Tibial artery (tissue), 4 donors: ENCODE data around the gene MCHR1.

Source experiments
- DNase-seq, 2 donors: peaks; one replicate each; pipeline ENCODE4 v3.0.0-alpha.2; 2019
- H3K27ac ChIP-seq, 2 donors: fragments of 200-600 bp; sonication (generic) in 1 of 2; 1 replicate in 1 of 2; 2 replicates in 1 of 2; pipeline ENCODE4 v1.5.1; 2018 to 2019; ENCODE audit warnings: mild to moderate bottlenecking in 1 of 2
- H3K27me3 ChIP-seq, 2 donors: fragments of 200-600 bp; sonication (generic) in 1 of 2; one replicate each; pipeline versions ENCODE4 v1.5.1 to v1.6.0; 2016 to 2019
- H3K36me3 ChIP-seq, 3 donors: fragments of 200-600 bp; sonication (generic) in 2 of 3; one replicate each; pipeline ENCODE4 v1.5.1; 2016 to 2019; ENCODE audit warnings: mild to moderate bottlenecking in 2 of 3
- H3K4me1 ChIP-seq, 4 donors: fragments of 200-600 bp; sonication (generic) in 2 of 4; 1 replicate in 3 of 4; 2 replicates in 1 of 4; pipeline ENCODE4 v1.5.1; 2016 to 2019
- H3K4me3 ChIP-seq, 2 donors: fragments of 200-600 bp; sonication (generic) in 1 of 2; 1 replicate in 1 of 2; 2 replicates in 1 of 2; pipeline ENCODE4 v1.5.1; 2018 to 2019; ENCODE audit warnings: mild to moderate bottlenecking in 2 of 2
- H3K9me3 ChIP-seq, 3 donors: fragments of 200-600 bp; sonication (generic) in 1 of 3; one replicate each; pipeline ENCODE4 v1.5.1; 2016 to 2019
- CTCF ChIP-seq, 2 experiments: fragments of 200-600 bp in 1 of 2; fragments of 450-650 bp in 1 of 2; IDR thresholded peaks; one replicate each; pipeline ENCODE4 v1.5.1; 2017 to 2019; ENCODE audit warnings: antibody characterized with exemption in 2 of 2, mild to moderate bottlenecking in 1 of 2, moderate library complexity in 1 of 2
- intact Hi-C: fragments of 100-400 bp; cut with DNase I; formaldehyde crosslinking; loops from one replicate; pipeline ENCODE4 v1.15.0; 2023; ENCODE audit warnings: low total_unique reads

Gene MCHR1

GRCh38 chr22:40638261-40638660 is 41.0 kb upstream of the MCHR1 start:
- intact Hi-C loops, result loop anchor here (10.0 kb wide), 2 partner anchors 113 to 593 kb away; no protein-coding TSS in a partner anchor

GRCh38 chr22:40641269-40641668 is 38.0 kb upstream of the MCHR1 start:
- Histone ChIP-seq H3K4me1 (peaks cover 0 to 16% (median 10%) of the 10 kb centered on the region in 4 donors), H3K27me3 (no peaks in the 10 kb centered on the region), H3K27ac (no peak overlapping the region), H3K9me3 (no peaks in the 10 kb centered on the region), H3K4me3 (no peak overlapping the region), H3K36me3 (no peaks in the 10 kb centered on the region)
- intact Hi-C loops, result no loop called here
- no peak for TF ChIP-seq CTCF (IDR thresholded peaks at IDR 0.05)
- peak in 1 of 2 donors; percentile 45 for DNase-seq

More at GRCh38 chr22:40638261-40638660, 41.0 kb upstream of the MCHR1 start:
- H3K27ac ChIP-seq, result no peak overlapping the region
- TF ChIP-seq CTCF (IDR thresholded peaks at IDR 0.05), result no peak
- DNase-seq, result peak in 1 of 2 donors; percentile 67
- peaks cover 0 to 23% (median 12%) of the 10 kb centered on the region in 4 donors for H3K4me1 ChIP-seq
- no peaks in the 10 kb centered on the region for H3K27me3 ChIP-seq
- no peaks in the 10 kb centered on the region for H3K9me3 ChIP-seq
- H3K4me3 ChIP-seq, result peak overlapping the region in 1 of 2 donors; percentile 83
- H3K36me3 ChIP-seq, result no peaks in the 10 kb centered on the region

- intact Hi-C loops, result no loop called here
- no peak for DNase-seq
- Histone ChIP-seq H3K9me3 (no peaks in the 10 kb centered on the region), H3K27ac (no peak overlapping the region), H3K27me3 (no peaks in the 10 kb centered on the region), H3K4me3 (no peak overlapping the region), H3K4me1 (peaks cover 0 to 16% (median 12%) of the 10 kb centered on the region in 4 donors), H3K36me3 (no peaks in the 10 kb centered on the region)
- TF ChIP-seq CTCF (IDR thresholded peaks at IDR 0.05), result no peak
Measured at GRCh38 chr22:40642316-40642715, 37.0 kb upstream of the MCHR1 start.

- H3K27me3 ChIP-seq, result no peaks in the 10 kb centered on the region
- intact Hi-C loops, result loop anchor here (2.0 kb wide), 1 partner anchor 209 kb away; no protein-coding TSS in a partner anchor
- H3K9me3 ChIP-seq, result no peaks in the 10 kb centered on the region
- H3K4me1 ChIP-seq, result peaks cover 0 to 7% (median 4%) of the 10 kb centered on the region in 4 donors
- no peaks in the 10 kb centered on the region for H3K36me3 ChIP-seq
- H3K27ac ChIP-seq, result peak overlapping the region; percentile 66 to 68
- no peak overlapping the region for H3K4me3 ChIP-seq
- DNase-seq, result peak in 1 of 2 donors; percentile 7
- no peak for TF ChIP-seq CTCF (IDR thresholded peaks at IDR 0.05)
Measured at GRCh38 chr22:40645579-40646197, 33.6 kb upstream of the MCHR1 start.

- Histone ChIP-seq H3K27me3 (no peaks in the 10 kb centered on the region), H3K9me3 (no peaks in the 10 kb centered on the region), H3K36me3 (no peaks in the 10 kb centered on the region), H3K27ac (no peak overlapping the region), H3K4me1 (peaks cover 0 to 27% (median 19%) of the 10 kb centered on the region in 4 donors), H3K4me3 (no peak overlapping the region)
- no peak for DNase-seq
- no peak for TF ChIP-seq CTCF (IDR thresholded peaks at IDR 0.05)
- intact Hi-C loops, result no loop called here
Measured at GRCh38 chr22:40648386-40648785, 30.9 kb upstream of the MCHR1 start.
